ENCODE results near the gene IFT57. TPM values are rescaled to one million over a fixed set of nuclear protein-coding genes. Genes with fewer than 3 reads are reported as not detected.

Gene IFT57
- total RNA-seq, 1 donor from 2014 or later: 58.4 TPM

DNA sequence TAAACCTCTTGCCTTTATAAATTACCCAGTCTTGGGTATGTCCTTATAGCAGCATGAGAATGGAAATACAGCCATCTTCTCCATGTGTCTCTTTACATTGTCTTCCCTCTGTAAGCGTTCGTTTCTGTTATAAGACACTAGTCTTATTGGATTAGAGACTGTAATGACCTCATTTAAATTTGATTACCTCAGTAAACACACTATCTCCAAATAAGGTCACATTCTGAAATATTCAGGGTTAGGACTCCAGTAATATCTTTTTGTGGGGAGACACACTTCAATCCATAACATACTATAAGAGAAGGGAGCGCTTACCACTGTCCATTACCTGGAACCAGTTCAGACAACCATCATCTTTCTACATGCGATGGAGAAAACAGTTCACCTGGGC, 97.1 kb downstream of the IFT57 start:
- DNase-seq: no peak

DNA sequence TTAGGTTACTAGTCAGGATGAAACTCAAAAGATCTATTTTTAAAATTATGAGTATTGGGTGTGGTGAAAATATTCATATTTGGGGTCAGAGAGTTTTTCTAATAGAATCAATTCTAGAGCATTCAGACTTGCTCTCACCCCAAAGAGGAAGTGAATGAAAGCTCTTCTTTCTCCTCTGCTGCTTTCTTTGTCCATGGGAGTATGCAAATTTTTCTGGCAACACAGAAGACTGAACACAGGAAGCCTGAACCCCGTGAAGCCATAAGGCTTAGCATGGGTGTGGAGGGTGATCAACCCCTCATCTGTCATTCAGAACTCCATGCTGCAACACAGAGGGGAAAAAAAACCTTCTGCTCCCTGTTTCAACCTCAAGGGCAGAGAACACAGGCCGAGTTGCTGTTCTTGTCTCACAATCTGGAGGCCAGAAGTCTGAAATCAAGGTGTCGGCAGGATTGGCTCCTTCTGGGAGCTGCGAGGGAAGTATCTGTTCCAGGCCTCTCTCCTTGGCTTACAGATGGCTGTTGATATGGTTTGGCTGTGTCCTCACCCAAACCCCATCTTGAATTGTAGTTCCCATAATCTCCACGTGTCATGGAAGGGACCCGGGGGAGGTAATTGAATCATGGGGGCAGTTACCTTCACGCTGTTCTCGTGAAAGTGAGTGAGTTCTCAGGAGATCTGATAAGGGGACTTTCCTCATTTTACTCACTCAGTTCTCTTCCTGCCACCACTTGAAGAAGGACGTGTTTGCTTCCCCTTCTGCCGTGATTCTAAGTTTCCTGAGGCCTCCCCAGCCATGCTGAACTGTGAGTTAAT, 97.7 kb downstream of the IFT57 start:
- no peak for DNase-seq

DNA sequence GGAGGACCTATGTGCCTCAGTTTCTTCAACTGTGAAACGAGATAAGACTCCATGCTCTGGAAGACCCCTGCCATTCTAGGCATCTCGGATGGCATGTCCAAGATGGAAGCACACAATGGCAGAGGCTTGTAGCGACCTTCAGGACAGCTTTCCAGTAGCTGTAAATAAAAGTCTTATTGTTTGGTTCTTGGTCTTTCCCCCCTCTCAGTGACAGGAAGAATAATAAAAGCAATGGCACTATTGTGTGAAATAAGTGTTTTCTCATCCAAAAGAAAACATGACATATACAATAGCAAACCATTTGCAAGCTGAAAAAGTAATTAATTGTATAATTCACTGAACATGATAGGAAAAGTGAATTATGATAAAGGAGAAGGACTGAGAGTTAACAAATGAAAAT, 98.9 kb downstream of the IFT57 start:
- DNase-seq: no peak

DNA sequence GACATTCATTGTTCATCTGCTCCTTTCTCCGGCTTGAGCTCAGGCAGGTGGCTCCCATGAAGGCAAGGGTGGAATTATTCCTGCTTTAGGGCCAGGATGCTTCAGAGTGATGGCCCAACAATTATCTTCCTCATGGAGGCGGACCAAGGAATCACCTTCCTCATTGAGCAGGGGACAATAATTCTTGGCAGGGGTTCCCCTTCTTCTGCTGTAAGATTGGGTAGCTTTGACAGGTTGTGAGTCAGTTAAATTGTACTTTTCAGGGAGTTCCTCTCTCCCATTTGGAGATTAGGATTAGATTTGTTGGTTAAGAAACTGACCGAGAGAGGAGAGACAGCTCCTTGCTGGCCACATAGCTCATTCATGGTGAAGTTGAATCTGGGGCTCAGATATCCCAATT, 99.9 kb downstream of the IFT57 start:
- no peak for DNase-seq

DNA sequence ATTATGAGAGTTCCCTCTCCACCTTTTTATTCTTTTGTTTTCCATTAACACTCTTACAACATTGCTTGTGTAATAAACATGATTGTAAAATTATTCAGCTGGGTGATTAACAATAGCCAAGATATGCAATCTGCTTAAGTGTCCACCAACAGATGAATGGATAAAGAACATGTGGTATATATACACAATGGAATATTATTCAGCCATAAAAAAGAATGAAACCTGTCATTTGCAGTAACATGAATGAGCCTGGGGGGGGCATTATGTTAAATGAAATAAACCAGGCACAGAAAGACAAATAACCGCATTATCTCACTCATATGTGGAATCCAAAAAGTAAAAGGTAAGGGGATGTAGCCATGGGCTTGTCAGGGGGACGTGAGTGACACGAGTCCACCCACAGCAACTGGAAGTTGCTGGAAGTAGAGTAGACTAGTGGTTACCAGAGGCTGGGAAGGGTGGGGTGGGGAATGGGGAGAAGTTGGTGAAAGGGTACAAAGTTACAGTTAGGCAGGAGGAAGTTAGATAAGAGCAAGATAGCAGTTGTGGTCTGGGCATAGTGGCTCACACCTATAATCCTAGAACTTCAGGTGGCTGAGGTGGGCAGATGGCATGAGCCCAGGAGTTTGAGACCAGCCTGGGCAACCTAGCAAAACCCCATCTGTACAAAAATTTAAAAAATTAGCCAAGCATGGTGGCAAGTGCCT, 102.7 kb downstream of the IFT57 start:
- DNase-seq: no peak

DNA sequence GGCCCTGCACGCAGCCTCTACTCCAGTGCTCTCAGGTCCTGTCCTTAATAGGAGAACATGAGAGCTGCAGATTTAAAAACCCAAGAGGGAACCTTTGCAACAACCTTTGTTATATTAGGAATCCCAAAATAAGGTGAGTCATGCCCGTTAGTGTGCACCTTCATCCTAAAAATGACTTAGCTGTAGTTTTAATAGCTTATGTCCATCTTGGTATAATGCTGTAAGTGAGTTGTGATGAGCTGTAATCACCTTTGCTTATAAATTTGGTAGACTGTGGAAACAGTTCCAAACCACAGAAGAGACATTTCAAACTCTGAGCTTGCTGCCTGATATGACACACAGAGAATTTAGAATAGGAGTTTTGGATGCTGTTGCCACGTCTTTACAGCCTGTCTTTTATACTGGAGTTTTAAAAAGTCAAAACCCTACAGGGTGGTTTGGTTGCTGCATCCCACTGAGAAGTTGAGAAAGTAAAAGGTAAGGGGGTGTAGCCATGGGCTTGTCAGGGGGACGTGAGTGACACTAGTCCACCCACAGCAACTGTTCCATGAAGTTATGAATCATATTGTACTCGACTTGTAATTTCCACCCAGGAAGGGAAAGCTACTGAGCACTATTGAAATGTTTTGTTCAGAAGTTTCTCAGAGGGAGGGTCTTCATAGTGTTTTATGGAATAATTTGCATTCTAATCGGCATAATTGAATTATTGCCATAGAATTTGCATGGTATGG, 104.0 kb downstream of the IFT57 start:
- DNase-seq: no peak

DNA sequence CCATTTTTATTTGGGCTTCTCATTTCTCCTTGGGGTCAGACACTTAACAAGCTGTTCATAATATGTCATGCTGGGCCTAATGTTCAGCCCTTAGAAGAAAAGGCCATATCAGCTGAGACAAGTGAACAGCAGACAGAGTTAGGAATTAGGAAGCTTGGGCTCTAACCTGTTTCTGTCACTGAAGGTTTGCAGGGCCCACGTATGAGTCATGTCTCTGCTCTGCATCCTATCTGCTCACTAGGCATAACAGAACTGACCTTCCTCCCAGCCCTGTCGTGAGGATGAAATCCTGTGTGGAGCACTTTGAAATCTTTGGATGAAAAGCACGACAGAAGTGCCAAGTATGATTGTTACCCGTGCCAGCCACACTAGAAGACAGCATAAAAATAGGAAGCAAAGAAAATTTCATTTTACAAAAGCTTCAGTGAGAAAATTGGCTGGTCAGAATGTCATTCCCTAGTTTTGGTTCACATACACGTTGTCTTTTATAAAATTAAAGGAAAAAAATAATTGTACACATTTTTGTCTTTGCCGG, 104.9 kb downstream of the IFT57 start:
- no peak for DNase-seq

DNA sequence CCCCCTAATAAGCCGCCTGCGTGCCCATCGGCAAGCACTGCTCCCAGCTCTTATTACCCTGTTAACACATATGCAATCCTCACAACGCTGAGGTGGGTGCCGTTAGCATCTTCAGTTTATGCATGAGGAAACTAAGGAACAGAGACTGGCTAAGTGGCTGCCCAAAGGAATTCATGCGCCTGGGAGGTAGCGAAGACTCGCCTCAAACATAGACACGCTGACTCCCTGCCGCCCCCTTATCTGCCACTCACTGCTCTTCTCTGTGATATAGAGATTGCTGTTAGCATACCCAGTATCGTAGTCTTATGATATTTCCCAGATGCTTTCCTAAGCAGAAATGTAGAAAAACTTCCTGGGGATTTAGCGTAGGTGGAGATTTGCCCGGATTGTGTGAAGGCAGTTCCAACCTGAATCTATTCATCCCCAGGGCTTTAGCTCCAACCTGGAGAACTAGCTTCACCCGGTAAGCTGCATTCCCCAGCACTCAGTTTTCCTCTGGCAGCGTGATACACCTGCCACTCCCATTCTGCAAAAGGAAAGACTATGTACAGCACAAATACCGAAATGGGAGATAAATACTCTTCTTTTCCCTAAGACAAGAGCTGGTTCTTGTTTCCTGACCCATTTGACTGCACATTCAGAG, 107.7 kb downstream of the IFT57 start:
- DNase-seq: no peak

DNA sequence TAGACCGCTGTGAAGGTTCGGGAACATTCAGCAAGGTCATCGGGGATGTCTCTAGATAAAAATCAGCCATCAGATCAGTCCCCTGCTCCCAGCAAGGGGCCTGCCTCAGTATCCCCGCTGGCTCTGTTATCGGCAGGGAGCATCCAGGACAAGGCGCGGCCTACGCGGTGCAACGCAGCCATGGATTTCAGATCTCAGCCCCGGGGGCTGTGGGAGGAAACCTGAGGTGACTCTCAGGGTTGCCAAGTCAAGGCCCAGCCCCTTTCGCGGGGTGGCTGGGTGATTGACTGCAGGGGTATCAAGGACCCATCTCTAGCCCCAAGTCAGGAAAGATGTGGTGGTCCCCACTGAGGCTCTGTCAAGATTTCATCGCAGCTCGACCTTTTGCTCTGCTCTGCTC, 108.2 kb downstream of the IFT57 start:
- no peak for DNase-seq

DNA sequence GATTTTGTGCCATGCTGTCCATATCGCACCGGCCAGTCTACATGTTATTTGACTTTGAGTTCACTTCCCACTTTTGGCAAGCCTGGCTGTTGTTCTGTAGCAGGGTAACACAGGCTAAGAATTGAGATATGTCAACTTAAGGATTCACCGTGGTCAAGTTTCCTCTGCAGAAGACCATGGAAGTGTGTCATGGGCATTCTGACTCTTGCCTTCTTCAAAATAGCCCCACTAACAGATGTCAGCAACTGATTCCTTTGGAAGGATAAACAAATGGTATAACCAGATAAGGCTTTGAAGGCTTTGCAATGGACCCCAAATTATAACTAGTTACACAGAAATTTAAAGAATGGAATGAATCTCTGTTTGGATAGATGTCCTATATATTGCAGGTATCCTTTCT, 111.3 kb downstream of the IFT57 start:
- no peak for DNase-seq

Other genes with a start within 250 kb of the IFT57 start
- 121 TPM for gene CD47, start 131.4 kb downstream of the IFT57 start, total RNA-seq
- not detected for gene HHLA2, start 74.1 kb upstream of the IFT57 start, total RNA-seq

All from tongue (tissue), 2 donors.